ENCODE results near the gene MS4A7.
"Not testable (repeated sequence)": the region's sequence is repeated elsewhere in the genome, so short reads cannot be mapped to it uniquely, and the experiment has no call there.

MS4A7 gene

GRCh38 chr11:60378354-60378753 is at the start of gene MS4A7:
TSS of gene MS4A7 (plus strand) at chr11:60378532. CDS start at chr11:60383142, 4,610 bp downstream.
- no peak for DNase-seq (ENCODE audit: low read depth in 2 of 3, low spot score in 2 of 3)

GRCh38 chr11:60332846-60333245 is 45.5 kb upstream of the MS4A7 start:
- no peak for DNase-seq (ENCODE audit: low read depth in 2 of 3, low spot score in 2 of 3)

- peak; percentile 37 to 54 (median 38) for DNase-seq (ENCODE audit: low read depth in 2 of 3, low spot score in 2 of 3)
Observed at GRCh38 chr11:60334005-60334620, 44.2 kb upstream of the MS4A7 start.

- DNase-seq (ENCODE audit: low read depth in 2 of 3, low spot score in 2 of 3) = no peak
Observed at GRCh38 chr11:60336767-60337391, 41.5 kb upstream of the MS4A7 start.

GRCh38 chr11:60338053-60338452 is 40.3 kb upstream of the MS4A7 start:
- no peak for DNase-seq (ENCODE audit: low read depth in 2 of 3, low spot score in 2 of 3)

DNA sequence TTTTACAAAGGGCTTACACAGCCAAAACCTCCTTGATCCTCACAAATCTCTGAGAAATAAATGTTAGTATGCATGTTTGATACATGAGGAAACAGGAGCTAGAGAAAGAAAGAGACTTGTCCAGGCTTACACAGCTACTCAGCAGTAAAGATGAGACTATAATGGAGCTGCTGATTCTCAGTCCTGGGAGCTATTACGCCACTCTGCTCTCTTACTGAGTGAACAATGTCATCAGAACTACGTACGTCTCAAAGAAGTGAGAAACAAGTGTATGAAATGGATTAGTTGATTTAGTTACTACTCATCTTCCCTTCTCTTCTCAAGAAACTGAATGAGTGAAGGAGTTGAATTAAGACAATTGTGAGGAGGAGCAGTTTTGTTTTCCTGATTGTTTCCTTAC is 39.0 kb upstream of the MS4A7 start:
- no peak for DNase-seq (ENCODE audit: low read depth in 2 of 3, low spot score in 2 of 3)

GRCh38 chr11:60343094-60343704 is 35.1 kb upstream of the MS4A7 start:
- no peak for DNase-seq (ENCODE audit: low read depth in 2 of 3, low spot score in 2 of 3)

- no peak for DNase-seq (ENCODE audit: low read depth in 2 of 3, low spot score in 2 of 3)
Observed at GRCh38 chr11:60344146-60344545, 34.2 kb upstream of the MS4A7 start.

DNA sequence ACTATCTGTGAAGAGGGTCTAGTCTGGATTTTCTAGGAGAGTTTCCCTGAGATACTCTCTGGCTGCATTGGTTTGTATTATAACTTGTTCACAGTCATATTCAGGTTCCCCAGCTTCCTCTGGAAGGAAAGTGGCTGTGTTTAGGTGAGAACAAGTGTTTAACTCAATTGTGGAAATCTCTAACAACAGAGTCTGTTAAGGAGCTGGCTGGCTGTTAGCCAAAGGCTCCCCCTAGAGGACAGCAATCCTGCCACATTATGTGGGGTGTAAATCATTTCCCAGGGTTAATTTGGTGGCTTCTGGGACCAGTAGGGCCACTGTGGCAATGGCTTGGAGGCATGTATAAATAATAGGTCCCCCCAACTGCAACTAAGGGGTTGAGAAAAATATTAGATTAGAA is 32.8 kb upstream of the MS4A7 start:
- no peak for DNase-seq (ENCODE audit: low read depth in 2 of 3, low spot score in 2 of 3)

DNA sequence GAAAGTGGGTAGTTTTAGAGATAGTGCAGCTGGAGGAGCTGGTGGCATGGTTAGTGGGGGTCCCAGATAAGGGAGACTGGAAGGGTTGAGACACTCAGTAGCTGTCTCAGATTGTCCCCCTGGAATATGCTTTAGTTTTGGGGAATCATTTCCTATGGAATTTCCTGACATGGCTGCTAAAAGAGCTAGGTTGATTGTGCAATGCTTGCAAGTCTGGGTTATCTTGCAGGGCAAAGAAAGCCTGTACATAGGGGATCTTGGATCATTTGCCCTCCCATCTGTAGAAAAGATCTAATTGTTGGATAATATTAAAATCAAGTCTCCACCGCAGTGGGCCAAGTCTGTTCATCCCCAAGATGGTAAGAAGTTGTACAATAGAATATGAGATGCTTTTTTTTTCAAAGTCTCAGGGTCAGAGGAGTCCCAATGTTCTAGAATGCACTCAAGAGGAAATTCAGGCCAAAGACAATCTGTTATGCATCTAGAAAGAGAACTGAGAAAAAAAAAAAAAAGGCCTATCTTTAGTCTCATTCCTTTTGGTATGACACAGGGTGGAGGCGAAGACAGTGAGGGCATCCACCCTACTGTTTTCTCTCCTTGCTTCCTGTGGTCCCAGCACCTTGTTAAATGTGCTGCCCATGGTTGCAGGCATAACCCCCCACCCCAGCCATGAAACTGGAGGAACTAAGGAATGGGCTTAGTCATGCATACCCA is 31.1 kb upstream of the MS4A7 start:
- DNase-seq (ENCODE audit: low read depth in 2 of 3, low spot score in 2 of 3) = no peak

DNA sequence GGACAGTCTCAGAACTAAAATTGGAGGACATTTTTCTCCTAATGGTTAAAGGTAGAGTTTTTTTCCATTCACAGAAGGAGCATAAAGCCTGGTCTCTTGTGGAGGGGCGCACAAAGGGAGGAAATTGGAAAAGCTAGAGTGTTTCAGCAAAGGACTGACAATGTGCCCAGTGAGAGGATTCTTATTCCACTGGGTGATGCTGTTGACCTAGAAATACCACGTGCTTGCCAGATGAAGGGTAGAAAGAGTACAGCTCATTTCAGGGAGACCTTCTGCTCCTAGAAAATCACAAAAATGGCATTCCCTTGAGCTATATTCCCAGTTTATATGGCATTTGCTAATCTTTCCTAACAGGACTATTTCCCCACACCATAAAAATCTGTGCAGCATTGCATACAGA is 30.2 kb upstream of the MS4A7 start:
- DNase-seq (ENCODE audit: low read depth in 2 of 3, low spot score in 2 of 3) = no peak

DNA sequence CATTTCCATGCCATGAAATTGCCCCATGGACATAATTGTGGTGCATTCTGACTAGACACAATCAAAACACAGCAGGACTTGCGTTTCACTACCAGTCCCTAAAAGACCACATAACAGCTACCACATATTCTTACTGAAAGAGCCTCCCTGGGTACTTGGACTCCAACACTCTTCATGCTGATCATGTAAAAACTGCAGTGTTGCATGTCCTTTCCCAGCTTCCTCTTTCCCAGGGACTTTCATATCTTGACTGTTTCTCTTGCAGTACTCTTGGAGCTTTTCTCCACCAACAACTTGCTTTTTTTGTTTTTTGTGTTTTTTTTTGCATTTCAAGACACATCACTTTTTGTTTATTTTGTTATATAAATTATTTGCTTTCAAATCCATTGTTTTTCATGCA is 28.3 kb upstream of the MS4A7 start:
- no peak for DNase-seq (ENCODE audit: low read depth in 2 of 3, low spot score in 2 of 3)

DNA sequence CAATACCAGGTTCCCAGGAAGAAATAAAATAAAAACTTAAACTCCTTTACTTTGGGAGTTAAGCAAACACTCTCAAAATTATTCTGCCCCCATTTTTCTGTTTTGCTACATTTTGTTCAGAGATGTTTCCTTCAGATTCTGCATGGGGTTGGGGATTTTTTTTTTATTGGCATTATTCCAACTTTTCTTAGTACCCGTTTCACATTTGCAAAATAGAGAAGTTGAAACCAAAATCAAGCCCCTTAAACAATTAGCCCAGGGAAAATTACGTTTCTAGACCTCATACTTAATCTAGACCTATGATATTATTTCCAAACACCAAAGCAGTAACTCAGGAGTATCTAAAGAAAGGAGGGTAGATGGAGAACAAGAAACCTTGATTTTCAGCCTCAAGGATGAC is 20.6 kb upstream of the MS4A7 start:
- DNase-seq (ENCODE audit: low read depth in 2 of 3, low spot score in 2 of 3) = no peak

GRCh38 chr11:60360621-60361020 is 17.7 kb upstream of the MS4A7 start:
- no peak for DNase-seq (ENCODE audit: low read depth in 2 of 3, low spot score in 2 of 3)

DNA sequence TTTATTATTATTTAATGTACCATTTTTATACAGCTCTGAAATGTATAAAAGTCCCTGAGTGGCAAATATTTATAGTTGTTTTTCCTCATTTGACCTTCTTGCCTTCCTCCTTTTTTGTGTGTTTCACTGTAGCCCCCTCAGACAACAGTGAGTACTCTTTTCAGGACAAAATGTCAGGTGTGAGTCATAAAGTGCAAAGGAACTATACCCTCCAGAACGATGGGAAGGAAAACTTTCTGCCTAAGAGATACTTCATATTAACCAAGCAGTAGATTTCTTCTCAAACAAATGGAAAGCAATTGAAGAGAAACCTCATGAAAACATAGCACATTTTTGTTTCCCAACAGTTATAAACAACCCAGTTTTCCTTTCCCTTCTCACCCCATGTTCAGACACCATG is 16.1 kb upstream of the MS4A7 start:
- no peak for DNase-seq (ENCODE audit: low read depth in 2 of 3, low spot score in 2 of 3)

DNA sequence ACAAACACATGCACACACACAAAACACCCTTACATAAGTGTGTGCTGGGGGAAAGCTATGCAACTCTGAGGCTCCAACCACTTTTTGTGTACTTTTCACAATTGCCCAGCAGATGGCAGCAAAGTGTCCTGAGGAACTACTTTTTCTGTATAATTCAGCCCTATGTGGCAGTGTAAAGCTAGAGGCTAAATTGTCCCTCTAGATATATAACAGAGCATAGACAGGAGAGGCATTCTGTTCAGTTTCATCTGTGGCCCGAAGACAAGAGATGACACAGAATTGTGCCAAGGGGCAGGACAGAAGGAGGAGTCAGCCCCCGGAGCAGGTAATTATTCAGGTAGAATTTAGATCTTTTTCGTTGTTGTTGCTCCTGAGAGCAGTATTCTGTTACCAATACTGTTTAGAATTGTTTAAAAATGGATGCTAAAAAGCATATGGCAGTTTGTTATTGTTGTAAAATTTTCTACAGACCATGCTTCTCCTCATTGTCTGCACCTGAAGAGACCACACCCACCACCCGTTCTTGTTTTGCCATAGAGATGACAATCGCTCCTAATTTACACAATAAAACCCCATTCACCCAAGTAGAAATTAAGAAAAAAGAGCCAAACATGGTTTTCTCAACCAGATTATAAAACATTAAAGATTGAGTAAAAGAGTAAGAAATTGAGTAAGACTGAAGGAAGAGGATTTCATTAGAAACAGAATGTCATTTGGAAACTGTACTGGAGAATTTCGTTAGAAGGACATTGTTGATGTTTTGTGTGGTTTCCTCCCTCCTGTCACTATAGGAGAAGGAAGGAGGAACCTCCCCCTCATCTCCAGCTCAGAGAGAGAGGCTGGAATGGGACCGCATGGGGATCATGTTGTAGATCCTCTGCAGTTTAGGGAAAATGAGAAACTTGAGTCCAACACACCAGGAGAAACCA is 14.5 kb upstream of the MS4A7 start:
- DNase-seq (ENCODE audit: low read depth in 2 of 3, low spot score in 2 of 3) = peak in 2 of 3 experiments; percentile 17 to 36

DNA sequence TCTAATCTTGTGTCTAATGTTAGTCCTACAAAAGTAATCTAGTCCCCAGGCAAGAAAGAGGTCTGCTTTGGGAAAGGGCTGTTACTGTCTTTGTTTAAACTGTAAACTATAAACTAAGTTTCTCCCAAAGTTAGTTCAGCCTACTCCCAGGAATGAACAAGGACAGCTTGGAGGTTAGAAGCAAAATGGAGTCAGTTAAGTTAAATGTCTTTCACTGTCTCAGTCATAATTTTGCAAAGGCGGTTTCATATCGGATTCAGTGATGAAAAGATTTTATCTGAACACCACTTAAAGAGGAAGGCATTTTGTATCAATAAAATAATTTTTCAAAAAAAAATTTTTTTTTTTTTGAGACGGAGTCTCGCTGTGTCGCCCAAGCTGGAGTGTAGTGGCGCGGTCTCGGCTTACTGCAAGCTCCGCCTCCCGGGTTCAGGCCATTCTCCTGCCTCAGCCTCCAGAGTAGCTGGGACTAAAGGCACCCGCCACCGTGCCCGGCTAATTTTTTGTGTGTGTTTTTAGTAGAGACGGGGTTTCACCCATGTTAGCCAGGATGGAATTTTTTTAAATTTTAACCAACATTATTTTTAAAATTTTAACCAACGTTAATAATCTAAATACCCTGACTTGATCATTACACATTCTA is 11.9 kb upstream of the MS4A7 start:
- not testable (repeated sequence) for DNase-seq (ENCODE audit: low read depth in 2 of 3, low spot score in 2 of 3)

GRCh38 chr11:60367009-60367408 is 11.3 kb upstream of the MS4A7 start:
- no peak for DNase-seq (ENCODE audit: low read depth in 2 of 3, low spot score in 2 of 3)

- DNase-seq (ENCODE audit: low read depth in 2 of 3, low spot score in 2 of 3) = no peak
Observed at GRCh38 chr11:60367896-60368295, 10.4 kb upstream of the MS4A7 start.

GRCh38 chr11:60370252-60370810 is 8.0 kb upstream of the MS4A7 start:
- DNase-seq (ENCODE audit: low read depth in 2 of 3, low spot score in 2 of 3) = no peak

Measured in activated CD8-positive, alpha-beta memory T cell treated with anti-CD3 and anti-CD28 coated beads for 48 hours (primary cell).